ENCODE data around the gene CFAP299.

CFAP299 gene

GRCh38 chr4:80385397-80386280 is 50.1 kb downstream of the CFAP299 start:
- DNase-seq (ENCODE audit: insufficient read length, low spot score), result no peak
- TF ChIP-seq, protein P1, sequence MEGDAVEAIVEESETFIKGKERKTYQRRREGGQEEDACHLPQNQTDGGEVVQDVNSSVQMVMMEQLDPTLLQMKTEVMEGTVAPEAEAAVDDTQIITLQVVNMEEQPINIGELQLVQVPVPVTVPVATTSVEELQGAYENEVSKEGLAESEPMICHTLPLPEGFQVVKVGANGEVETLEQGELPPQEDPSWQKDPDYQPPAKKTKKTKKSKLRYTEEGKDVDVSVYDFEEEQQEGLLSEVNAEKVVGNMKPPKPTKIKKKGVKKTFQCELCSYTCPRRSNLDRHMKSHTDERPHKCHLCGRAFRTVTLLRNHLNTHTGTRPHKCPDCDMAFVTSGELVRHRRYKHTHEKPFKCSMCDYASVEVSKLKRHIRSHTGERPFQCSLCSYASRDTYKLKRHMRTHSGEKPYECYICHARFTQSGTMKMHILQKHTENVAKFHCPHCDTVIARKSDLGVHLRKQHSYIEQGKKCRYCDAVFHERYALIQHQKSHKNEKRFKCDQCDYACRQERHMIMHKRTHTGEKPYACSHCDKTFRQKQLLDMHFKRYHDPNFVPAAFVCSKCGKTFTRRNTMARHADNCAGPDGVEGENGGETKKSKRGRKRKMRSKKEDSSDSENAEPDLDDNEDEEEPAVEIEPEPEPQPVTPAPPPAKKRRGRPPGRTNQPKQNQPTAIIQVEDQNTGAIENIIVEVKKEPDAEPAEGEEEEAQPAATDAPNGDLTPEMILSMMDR (IDR thresholded peaks at IDR 0.05; ENCODE audit: insufficient read depth, missing control alignments), result no peak
- no peak for FAIRE-seq

- FAIRE-seq (no peak), DNase-seq (ENCODE audit: insufficient read length, low spot score) (no peak)
- TF ChIP-seq, protein P1 (IDR thresholded peaks at IDR 0.05; ENCODE audit: insufficient read depth, missing control alignments), result no peak
Observed at GRCh38 chr4:80386281-80386886, 50.9 kb downstream of the CFAP299 start.

DNA sequence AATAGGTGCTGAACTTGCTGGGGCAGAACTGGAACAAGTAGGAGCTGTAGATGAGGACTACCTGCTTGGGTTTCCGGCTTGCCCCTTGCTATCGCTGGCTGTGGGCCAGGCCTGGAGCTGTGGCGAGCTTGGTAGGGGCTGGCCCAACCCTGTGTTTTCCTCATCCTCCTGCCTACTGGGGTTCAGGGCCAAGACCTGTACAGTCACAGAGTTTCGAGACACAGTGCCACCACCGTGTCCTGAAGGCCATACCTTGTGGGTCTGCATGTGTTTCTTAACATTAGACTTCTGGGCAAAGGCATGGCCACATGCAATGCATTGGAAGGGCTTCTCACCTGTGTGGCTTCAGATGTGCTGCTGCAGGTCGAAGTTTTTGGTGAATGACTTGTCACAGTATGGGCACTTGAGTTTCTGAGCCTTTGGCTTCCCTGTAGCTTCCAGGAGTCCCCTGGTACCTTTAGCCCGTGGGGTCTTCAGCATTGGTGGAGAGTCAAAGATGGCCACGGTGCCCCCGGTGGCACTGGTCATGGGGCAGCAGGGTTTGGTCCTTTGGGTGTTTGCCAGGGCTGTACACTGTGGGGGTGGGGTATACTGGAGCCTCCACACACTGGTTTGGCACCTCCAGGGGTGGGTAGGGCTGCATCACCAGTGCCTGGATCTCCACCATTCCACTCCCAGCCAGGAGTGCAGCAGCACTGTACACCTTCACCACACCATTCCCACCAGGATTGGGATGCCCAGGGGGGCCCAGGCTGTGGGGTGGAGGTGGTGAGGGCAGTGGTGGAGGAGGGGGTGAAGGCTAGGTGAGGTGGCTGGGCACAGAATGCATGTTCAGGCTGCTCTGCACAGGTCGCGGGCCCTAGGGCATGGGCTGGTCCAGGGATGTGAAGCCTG is 52.1 kb downstream of the CFAP299 start:
- FAIRE-seq (no peak), DNase-seq (ENCODE audit: insufficient read length, low spot score) (no peak)
- TF ChIP-seq, protein P1 (IDR thresholded peaks at IDR 0.05; ENCODE audit: insufficient read depth, missing control alignments), result no peak

DNA sequence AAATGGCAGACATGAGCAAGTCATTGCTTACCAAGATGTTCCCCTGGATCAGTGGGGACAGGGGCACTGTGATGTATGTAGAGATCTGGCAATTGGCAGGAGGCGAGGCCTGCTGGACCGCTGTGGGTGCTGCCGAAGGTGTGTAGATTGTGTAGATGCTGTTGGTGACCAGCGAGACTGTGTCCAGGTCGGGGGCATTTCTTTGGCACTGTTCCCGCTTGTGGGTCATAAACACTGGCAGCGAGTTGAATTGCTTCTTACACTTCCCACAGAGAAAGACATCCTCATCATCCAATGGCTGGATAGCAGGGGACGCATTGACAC is 52.7 kb downstream of the CFAP299 start:
- DNase-seq (ENCODE audit: insufficient read length, low spot score) (no peak), FAIRE-seq (no peak)
- TF ChIP-seq, protein P1 (IDR thresholded peaks at IDR 0.05; ENCODE audit: insufficient read depth, missing control alignments), result no peak

GRCh38 chr4:80390178-80390577 is 54.6 kb downstream of the CFAP299 start:
- DNase-seq (ENCODE audit: insufficient read length, low spot score) (no peak), FAIRE-seq (no peak)
- TF ChIP-seq, protein P1 (IDR thresholded peaks at IDR 0.05; ENCODE audit: insufficient read depth, missing control alignments), result no peak

DNA sequence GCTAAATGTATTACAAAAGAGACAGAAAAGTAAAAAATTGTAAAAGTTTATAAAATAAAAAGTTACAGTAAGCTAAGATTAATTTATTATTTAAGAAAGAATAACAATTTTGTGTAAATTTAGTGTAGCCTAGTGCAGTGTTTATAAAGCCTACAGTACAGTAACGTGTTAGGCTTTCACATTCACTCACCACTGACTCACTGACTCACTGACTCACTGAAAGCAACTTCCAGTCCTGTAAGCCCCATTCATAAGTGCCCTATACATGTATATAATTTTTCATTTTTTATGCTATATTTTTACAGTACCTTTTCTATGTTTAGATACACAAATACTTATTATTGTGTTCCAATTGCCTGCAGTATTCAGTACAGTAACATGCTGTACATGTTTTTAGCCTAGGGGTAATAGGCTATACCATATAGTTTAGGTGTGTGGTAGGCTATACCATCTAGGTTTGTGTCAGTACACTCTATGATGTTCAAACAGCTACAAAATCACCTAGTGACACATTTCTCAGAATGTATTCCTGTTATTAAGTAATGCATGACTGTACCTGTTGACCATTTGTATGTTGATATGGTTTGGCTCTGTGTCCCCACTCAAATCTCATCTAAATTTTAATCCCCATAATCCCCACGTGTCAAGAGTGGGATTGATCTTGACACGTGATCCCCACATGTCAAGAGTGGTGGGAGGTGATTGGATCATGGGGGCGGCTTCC is 57.9 kb downstream of the CFAP299 start:
- no peak for DNase-seq (ENCODE audit: insufficient read length, low spot score)
- TF ChIP-seq, protein P1 (IDR thresholded peaks at IDR 0.05; ENCODE audit: insufficient read depth, missing control alignments), result no peak
- FAIRE-seq, result no peak

All from D721Med (cell line).